Breast epithelium (tissue), 4 donors: Measurements from ENCODE around the gene TMEM143. TPM values are rescaled to one million over a fixed set of nuclear protein-coding genes. Genes with fewer than 3 reads are reported as not detected.
"Not testable (repeated sequence)": the region's sequence is repeated elsewhere in the genome, so short reads cannot be mapped to it uniquely, and the experiment has no call there.

Source experiments
- DNase-seq, 2 donors: peaks; one replicate each; pipeline ENCODE4 v3.0.0-alpha.2; 2019; ENCODE audit warnings: low spot score in 2 of 2
- H3K27ac ChIP-seq, 2 donors: fragments of 200-600 bp; sonication (generic) in 1 of 2; one replicate each; pipeline ENCODE4 v1.5.1; 2016 to 2019; ENCODE audit warnings: mild to moderate bottlenecking in 1 of 2
- H3K27me3 ChIP-seq, 2 donors: fragments of 200-600 bp; sonication (generic) in 1 of 2; one replicate each; pipeline versions ENCODE4 v1.5.1 to v1.6.0; 2017 to 2019; ENCODE audit warnings: control low read depth in 1 of 2, mild to moderate bottlenecking in 1 of 2
- H3K36me3 ChIP-seq: fragments of 200-600 bp; one replicate; pipeline ENCODE4 v1.5.1; 2019
- H3K4me1 ChIP-seq, 2 donors: fragments of 200-600 bp; sonication (generic); one replicate each; pipeline ENCODE4 v1.5.1; 2016 to 2019; ENCODE audit warnings: control low read depth in 1 of 2
- H3K4me3 ChIP-seq, 3 donors: fragments of 200-600 bp; sonication (generic); 1 replicate in 2 of 3; 2 replicates in 1 of 3; pipeline ENCODE4 v1.5.1; 2016 to 2019; ENCODE audit warnings: mild to moderate bottlenecking in 3 of 3, moderate library complexity in 2 of 3
- H3K9me3 ChIP-seq, 2 donors: fragments of 200-600 bp; sonication (generic) in 1 of 2; one replicate each; pipeline ENCODE4 v1.5.1; 2016 to 2019; ENCODE audit warnings: control low read depth in 1 of 2
- CTCF ChIP-seq, 3 donors: fragments of 450-650 bp; IDR thresholded peaks; one replicate each; pipeline ENCODE4 v1.5.1; 2016 to 2017; ENCODE audit warnings: antibody characterized with exemption in 3 of 3, mild to moderate bottlenecking in 3 of 3, moderate library complexity in 3 of 3
- POLR2A ChIP-seq: fragments of 450-650 bp; IDR thresholded peaks from one replicate; pipeline ENCODE4 v1.6.1; 2016; ENCODE audit warnings: antibody characterized with exemption, mild to moderate bottlenecking, moderate library complexity
- POLR2AphosphoS5 ChIP-seq, 3 donors: sonication (generic); formaldehyde crosslinking; IDR thresholded peaks; one replicate each; pipeline ENCODE4 v1.6.1; 2017; ENCODE audit warnings: antibody characterized with exemption in 3 of 3
- intact Hi-C: fragments of 100-400 bp; cut with DNase I; formaldehyde crosslinking; loops from one replicate; pipeline ENCODE4 v1.15.1; 2023; ENCODE audit warnings: low total_unique reads
- total RNA-seq, 3 donors: library from RNA; depleted of rRNA; stranded (reverse); fragments of >200 nt; gene quantifications; one replicate each; pipeline ENCODE4 v1.1.0, GENCODE V29; 2016

Gene TMEM143
- total RNA-seq, 3 donors from 2014 or later, result 5.9 to 10.5 (median 6.2) TPM

- no peak overlapping the region for H3K4me3 ChIP-seq
- no peak for TF ChIP-seq CTCF (IDR thresholded peaks at IDR 0.05)
- TF ChIP-seq POLR2AphosphoS5 (IDR thresholded peaks at IDR 0.05), result no peak
- TF ChIP-seq POLR2A, result no peak
- DNase-seq, result no peak
- H3K9me3 ChIP-seq, result no peaks in the 10 kb centered on the region
- no peaks in the 10 kb centered on the region for H3K4me1 ChIP-seq
- no peaks in the 10 kb centered on the region for H3K36me3 ChIP-seq
- H3K27me3 ChIP-seq, result no peaks in the 10 kb centered on the region
- intact Hi-C loops, result no loop called here
- no peak overlapping the region for H3K27ac ChIP-seq
Observed at GRCh38 chr19:48297975-48298374, 65.8 kb downstream of the TMEM143 start.

GRCh38 chr19:48296963-48297734, 66.6 kb downstream of the TMEM143 start:
- Histone ChIP-seq H3K9me3 (no peaks in the 10 kb centered on the region), H3K4me1 (no peaks in the 10 kb centered on the region), H3K4me3 (no peak overlapping the region), H3K36me3 (no peaks in the 10 kb centered on the region), H3K27me3 (no peaks in the 10 kb centered on the region), H3K27ac (no peak overlapping the region)
- no peak for TF ChIP-seq CTCF (IDR thresholded peaks at IDR 0.05)
- TF ChIP-seq POLR2AphosphoS5 (IDR thresholded peaks at IDR 0.05), result no peak
- TF ChIP-seq POLR2A, result no peak
- DNase-seq, result no peak
- intact Hi-C loops, result no loop called here

GRCh38 chr19:48295458-48295857, 68.3 kb downstream of the TMEM143 start:
- DNase-seq, result no peak
- H3K4me3 ChIP-seq, result no peak overlapping the region
- H3K9me3 ChIP-seq, result no peaks in the 10 kb centered on the region
- TF ChIP-seq POLR2AphosphoS5 (IDR thresholded peaks at IDR 0.05) (no peak), CTCF (IDR thresholded peaks at IDR 0.05) (no peak), POLR2A (no peak)
- H3K4me1 ChIP-seq, result no peaks in the 10 kb centered on the region
- no peaks in the 10 kb centered on the region for H3K27me3 ChIP-seq
- H3K27ac ChIP-seq, result no peak overlapping the region
- H3K36me3 ChIP-seq, result no peaks in the 10 kb centered on the region
- intact Hi-C loops, result no loop called here

- intact Hi-C loops, result no loop called here
- DNase-seq, result no peak
Observed at GRCh38 chr19:48292798-48293197, 70.9 kb downstream of the TMEM143 start.

GRCh38 chr19:48291489-48291815, 72.3 kb downstream of the TMEM143 start:
- H3K27ac ChIP-seq, DNase-seq, H3K36me3 ChIP-seq, H3K9me3 ChIP-seq, intact Hi-C loops, H3K4me1 ChIP-seq, H3K27me3 ChIP-seq: not testable (repeated sequence)
- H3K4me3 ChIP-seq, result peak overlapping the region in 1 of 3 donors; percentile 43

More at GRCh38 chr19:48292798-48293197, 70.9 kb downstream of the TMEM143 start:
- H3K27ac ChIP-seq, result no peak overlapping the region
- no peak overlapping the region for H3K4me3 ChIP-seq
- no peak for TF ChIP-seq CTCF (IDR thresholded peaks at IDR 0.05)
- TF ChIP-seq POLR2AphosphoS5 (IDR thresholded peaks at IDR 0.05), result no peak
- TF ChIP-seq POLR2A, result no peak
- H3K27me3 ChIP-seq, result no peaks in the 10 kb centered on the region
- no peaks in the 10 kb centered on the region for H3K9me3 ChIP-seq
- no peaks in the 10 kb centered on the region for H3K4me1 ChIP-seq
- no peaks in the 10 kb centered on the region for H3K36me3 ChIP-seq
